Measurements from ENCODE around the gene CD200R1. TPM values are rescaled to one million over a fixed set of nuclear protein-coding genes. Genes with fewer than 3 reads are reported as not detected.

CD200R1 gene
- total and polyA plus RNA-seq, 2 of the 4 experiments (the other 2 are of a cell fraction) = under 0.01 to 0.05 TPM

DNA sequence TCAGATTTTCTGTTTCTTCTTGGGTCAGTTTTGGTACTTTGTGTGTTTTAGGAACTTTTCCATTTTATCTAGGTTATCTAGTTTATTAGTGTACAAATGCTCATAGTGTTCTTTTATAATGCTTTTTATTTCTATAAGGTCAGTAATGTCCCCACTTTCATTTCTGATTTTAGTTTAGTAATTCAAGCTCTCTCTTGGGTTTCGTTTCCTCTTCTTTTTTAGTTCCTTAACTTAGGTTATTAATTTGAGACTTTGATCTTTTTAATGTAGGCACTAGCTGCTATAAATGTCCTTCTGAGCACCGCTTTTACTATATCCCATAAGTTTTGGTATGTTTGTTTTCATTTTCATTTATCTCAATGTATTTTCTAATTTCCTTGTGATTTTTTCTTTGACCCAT is 101.3 kb downstream of the CD200R1 start:
- no TSS peak for BruUV-seq (replicated peaks)

More for the DNA sequence above, 101.3 kb downstream of the CD200R1 start:
- ChIA-PET POLR2A (ENCODE audit: unreplicated experiment) (no interaction called here), CTCF (no interaction called here)
- H3K27ac ChIP-seq (ENCODE audit: insufficient read depth, low read length) = no peak overlapping the region
- H3K9ac ChIP-seq (ENCODE audit: low read depth, low read length) = no peak overlapping the region
- no peaks in the 10 kb centered on the region for H3K36me3 ChIP-seq (ENCODE audit: control insufficient read depth, insufficient read depth, low read length)
- H2AK9ac ChIP-seq (replicated peaks; ENCODE audit: low read depth, low read length, poor library complexity) = no peak overlapping the region
- H3K9me3 ChIP-seq (ENCODE audit: control insufficient read depth, insufficient read depth, low read length) = peaks cover 5% of the 10 kb centered on the region
- no CpG with 5 or more reads among the region's 2 CpGs for WGBS, 2 experiments (ENCODE audit: extremely low coverage in 2 of 2, insufficient read length in 1 of 2)
- H4K8ac ChIP-seq (ENCODE audit: low read depth in 2 of 2, low read length in 2 of 2) = no peak overlapping the region
- H4K5ac ChIP-seq (ENCODE audit: low read depth, low read length) = no peak overlapping the region
- H3K56ac ChIP-seq (ENCODE audit: extremely low read depth, insufficient read depth, low read length) = no peak overlapping the region
- TF ChIP-seq CEBPB (IDR thresholded peaks at IDR 0.05; ENCODE audit: low read depth, low read length) (no peak), SMC3 (IDR thresholded peaks at IDR 0.05; ENCODE audit: low read depth, low read length) (no peak), RCOR1 (IDR thresholded peaks at IDR 0.05; ENCODE audit: insufficient replicate concordance, low read length) (no peak), POLR2A (IDR thresholded peaks at IDR 0.05; ENCODE audit: low read depth, low read length) (no peak)
- no peak overlapping the region for H2BK120ac ChIP-seq (ENCODE audit: low read depth, low read length)
- intact Hi-C loops (cut with micrococcal nuclease) (no loop called here), dilution Hi-C loops (cut with HindIII; ENCODE audit: low sequenced_read_pairs, unreplicated experiment) (no loop called here), in situ Hi-C loops (cut with MboI; ENCODE audit: low sequenced_read_pairs) (no loop called here)
- DNase-seq = no peak
- H3K4me2 ChIP-seq (ENCODE audit: low read depth, low read length) = no peak overlapping the region
- no peaks in the 10 kb centered on the region for H3K9me1 ChIP-seq (ENCODE audit: insufficient read depth, low read length)
- no peak overlapping the region for H3K14ac ChIP-seq (replicated peaks; ENCODE audit: low read depth, low read length)
- no peak overlapping the region for H3K18ac ChIP-seq (ENCODE audit: low read depth, low read length)
- no peak overlapping the region for H4K91ac ChIP-seq (ENCODE audit: insufficient read depth, low read depth, low read length)
- H3K23ac ChIP-seq (ENCODE audit: low read depth, low read length) = no peak overlapping the region
- H3K79me1 ChIP-seq (ENCODE audit: low read depth in 1 of 2, low read length in 2 of 2) = no peaks in the 10 kb centered on the region
- no peak overlapping the region for H3K4ac ChIP-seq (ENCODE audit: low read depth, low read length)
- no peak overlapping the region for H2BK5ac ChIP-seq (ENCODE audit: low read depth, low read length, poor library complexity, severe bottlenecking)
- no peak overlapping the region for H2BK15ac ChIP-seq (ENCODE audit: low read depth, low read length)
- H2AFZ ChIP-seq (replicated peaks; ENCODE audit: low read length, poor library complexity) = no peak overlapping the region
- no peak overlapping the region for H2BK20ac ChIP-seq (ENCODE audit: low read depth, low read length)
- no peaks in the 10 kb centered on the region; the same call in 1 of the 2 replicates for H3K27me3 ChIP-seq (ENCODE audit: control insufficient read depth, insufficient read depth, low read length)
- H3K4me1 ChIP-seq (ENCODE audit: control insufficient read depth, insufficient read depth, low read length) = no peaks in the 10 kb centered on the region
- H2AK5ac ChIP-seq (ENCODE audit: low read depth, low read length) = no peak overlapping the region
- no peaks in the 10 kb centered on the region for H4K20me1 ChIP-seq (ENCODE audit: insufficient read depth, low read length)
- no peak overlapping the region for H3K4me3 ChIP-seq (ENCODE audit: insufficient read depth, low read depth, low read length)
- ATAC-seq (ENCODE audit: low read depth) = no peak
